Measurements from ENCODE around the gene PTPRD.
"Not testable (repeated sequence)": the region's sequence is repeated elsewhere in the genome, so short reads cannot be mapped to it uniquely, and the experiment has no call there.

Gene PTPRD

GRCh38 chr9:9102295-9102694 is 1510.5 kb downstream of the PTPRD start:
- POLR2A ChIA-PET = no interaction called here
- no peak for TF ChIP-seq CTCF (IDR thresholded peaks at IDR 0.05; ENCODE audit: control extremely low read depth, extremely low read depth, low read depth, missing control alignments)
- no peak for DNase-seq (ENCODE audit: extremely low spot score)
- CTCF ChIA-PET = interaction anchor here (2.1 kb wide), 1 partner anchor 13 kb away, joined by 5 read pairs; no protein-coding TSS in a partner anchor

GRCh38 chr9:9100070-9100469 is 1512.7 kb downstream of the PTPRD start:
- TF ChIP-seq CTCF (IDR thresholded peaks at IDR 0.05; ENCODE audit: control extremely low read depth, extremely low read depth, low read depth, missing control alignments) = no peak
- CTCF ChIA-PET = interaction anchor here (1.0 kb wide), 1 partner anchor 17 kb away, joined by 3 read pairs; no protein-coding TSS in a partner anchor
- POLR2A ChIA-PET = no interaction called here
- DNase-seq (ENCODE audit: extremely low spot score) = no peak

- ChIA-PET CTCF (interaction anchor here (1.0 kb wide), 1 partner anchor 18 kb away, joined by 3 read pairs; no protein-coding TSS in a partner anchor), POLR2A (no interaction called here)
- no peak for TF ChIP-seq CTCF (IDR thresholded peaks at IDR 0.05; ENCODE audit: control extremely low read depth, extremely low read depth, low read depth, missing control alignments)
- DNase-seq (ENCODE audit: extremely low spot score) = no peak
Observed at GRCh38 chr9:9099646-9100045, 1513.2 kb downstream of the PTPRD start.

- DNase-seq (ENCODE audit: extremely low spot score); CTCF ChIA-PET; POLR2A ChIA-PET: not testable (repeated sequence)
Observed at GRCh38 chr9:9097254-9097653, 1515.5 kb downstream of the PTPRD start.

- DNase-seq (ENCODE audit: extremely low spot score) = no peak
- POLR2A ChIA-PET = no interaction called here
Observed at GRCh38 chr9:9091387-9091786, 1521.4 kb downstream of the PTPRD start.

GRCh38 chr9:9079473-9079872 is 1533.3 kb downstream of the PTPRD start:
- no peak for DNase-seq (ENCODE audit: extremely low spot score)
- POLR2A ChIA-PET = no interaction called here
- no peak for TF ChIP-seq CTCF (IDR thresholded peaks at IDR 0.05; ENCODE audit: control extremely low read depth, extremely low read depth, low read depth, missing control alignments)
- CTCF ChIA-PET = no interaction called here

More at GRCh38 chr9:9091387-9091786, 1521.4 kb downstream of the PTPRD start:
- TF ChIP-seq CTCF (IDR thresholded peaks at IDR 0.05; ENCODE audit: control extremely low read depth, extremely low read depth, low read depth, missing control alignments) = no peak
- CTCF ChIA-PET = no interaction called here

- no peak for TF ChIP-seq CTCF (IDR thresholded peaks at IDR 0.05; ENCODE audit: control extremely low read depth, extremely low read depth, low read depth, missing control alignments)
- ChIA-PET POLR2A (no interaction called here), CTCF (interaction anchor here (1.5 kb wide), 1 partner anchor 10 kb away, joined by 3 read pairs; no protein-coding TSS in a partner anchor)
- DNase-seq (ENCODE audit: extremely low spot score) = no peak
Observed at GRCh38 chr9:9078301-9078700, 1534.5 kb downstream of the PTPRD start.
